ENCODE measurements around the gene KLHL12. TPM values are rescaled to one million over a fixed set of nuclear protein-coding genes. Genes with fewer than 3 reads are reported as not detected.
A peak's percentile ranks its signal among the peaks of the same experiment; 100 is the strongest.

Gene KLHL12
- total and polyA plus RNA-seq, 2 donors from 2014 or later: 27.5 to 28.2 TPM

DNA sequence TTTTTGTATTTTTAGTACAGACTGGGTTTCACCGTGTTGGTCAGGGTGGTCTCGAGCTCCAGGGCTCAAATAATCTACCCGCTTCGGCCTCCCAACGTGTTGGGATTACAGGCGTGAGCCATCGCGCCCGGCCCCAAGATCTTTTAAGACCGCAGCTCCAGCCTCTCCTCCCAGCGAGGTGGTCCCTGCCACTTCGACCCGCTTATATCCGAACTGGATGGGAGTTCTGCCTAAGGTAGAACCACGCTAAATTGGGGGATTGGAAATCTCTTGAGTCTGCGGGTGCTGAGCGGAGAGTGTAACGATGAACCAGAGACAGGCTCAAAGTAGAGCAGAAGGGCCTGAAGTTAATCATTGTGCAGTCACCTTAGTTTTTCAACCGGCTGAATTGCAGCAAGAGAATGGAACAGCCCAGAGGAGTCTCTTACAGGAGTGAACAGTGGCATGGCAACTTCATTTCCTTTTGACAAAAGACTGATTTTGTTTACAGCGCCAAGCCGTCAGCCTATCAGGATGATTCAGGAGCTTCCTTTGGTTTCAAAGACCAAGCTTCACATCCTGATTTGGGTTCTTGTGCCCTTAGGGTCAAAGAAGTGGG is 40.7 kb upstream of the KLHL12 start:
- Histone ChIP-seq H3K27me3 (ENCODE audit: control insufficient read depth, insufficient read depth, low read length) (no peaks in the 10 kb centered on the region), H3K4me1 (ENCODE audit: control insufficient read depth in 2 of 3, insufficient read depth in 2 of 3, low read depth in 1 of 3, low read length in 3 of 3) (peaks cover 0 to 17% (median 11%) of the 10 kb centered on the region in 3 donors), H3K36me3 (ENCODE audit: control insufficient read depth in 2 of 3, insufficient read depth in 3 of 3, low read length in 3 of 3) (peaks cover 0 to 7% (median 6%) of the 10 kb centered on the region in 3 donors), H3K9me3 (ENCODE audit: control insufficient read depth in 2 of 3, insufficient read depth in 1 of 3, low read length in 3 of 3) (no peaks in the 10 kb centered on the region), H3K4me3 (ENCODE audit: low read length in 3 of 3) (peak overlapping the region; percentile 67 to 85 (median 79)), H3K27ac (ENCODE audit: low read depth in 2 of 2, low read length in 2 of 2) (peak overlapping the region; percentile 49 to 73), H3K9ac (ENCODE audit: low read length in 3 of 3) (peak overlapping the region; percentile 38 to 87 (median 51))
- DNase-seq: peak in 3 of 5 donors; percentile 29 to 76 (median 69)
- intact Hi-C loops (cut with DNase I): no loop called here
- TF ChIP-seq, protein P1, sequence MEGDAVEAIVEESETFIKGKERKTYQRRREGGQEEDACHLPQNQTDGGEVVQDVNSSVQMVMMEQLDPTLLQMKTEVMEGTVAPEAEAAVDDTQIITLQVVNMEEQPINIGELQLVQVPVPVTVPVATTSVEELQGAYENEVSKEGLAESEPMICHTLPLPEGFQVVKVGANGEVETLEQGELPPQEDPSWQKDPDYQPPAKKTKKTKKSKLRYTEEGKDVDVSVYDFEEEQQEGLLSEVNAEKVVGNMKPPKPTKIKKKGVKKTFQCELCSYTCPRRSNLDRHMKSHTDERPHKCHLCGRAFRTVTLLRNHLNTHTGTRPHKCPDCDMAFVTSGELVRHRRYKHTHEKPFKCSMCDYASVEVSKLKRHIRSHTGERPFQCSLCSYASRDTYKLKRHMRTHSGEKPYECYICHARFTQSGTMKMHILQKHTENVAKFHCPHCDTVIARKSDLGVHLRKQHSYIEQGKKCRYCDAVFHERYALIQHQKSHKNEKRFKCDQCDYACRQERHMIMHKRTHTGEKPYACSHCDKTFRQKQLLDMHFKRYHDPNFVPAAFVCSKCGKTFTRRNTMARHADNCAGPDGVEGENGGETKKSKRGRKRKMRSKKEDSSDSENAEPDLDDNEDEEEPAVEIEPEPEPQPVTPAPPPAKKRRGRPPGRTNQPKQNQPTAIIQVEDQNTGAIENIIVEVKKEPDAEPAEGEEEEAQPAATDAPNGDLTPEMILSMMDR (IDR thresholded peaks at IDR 0.05; ENCODE audit: borderline replicate concordance, extremely low read depth, insufficient read depth): no peak
- no peak for FAIRE-seq

DNA sequence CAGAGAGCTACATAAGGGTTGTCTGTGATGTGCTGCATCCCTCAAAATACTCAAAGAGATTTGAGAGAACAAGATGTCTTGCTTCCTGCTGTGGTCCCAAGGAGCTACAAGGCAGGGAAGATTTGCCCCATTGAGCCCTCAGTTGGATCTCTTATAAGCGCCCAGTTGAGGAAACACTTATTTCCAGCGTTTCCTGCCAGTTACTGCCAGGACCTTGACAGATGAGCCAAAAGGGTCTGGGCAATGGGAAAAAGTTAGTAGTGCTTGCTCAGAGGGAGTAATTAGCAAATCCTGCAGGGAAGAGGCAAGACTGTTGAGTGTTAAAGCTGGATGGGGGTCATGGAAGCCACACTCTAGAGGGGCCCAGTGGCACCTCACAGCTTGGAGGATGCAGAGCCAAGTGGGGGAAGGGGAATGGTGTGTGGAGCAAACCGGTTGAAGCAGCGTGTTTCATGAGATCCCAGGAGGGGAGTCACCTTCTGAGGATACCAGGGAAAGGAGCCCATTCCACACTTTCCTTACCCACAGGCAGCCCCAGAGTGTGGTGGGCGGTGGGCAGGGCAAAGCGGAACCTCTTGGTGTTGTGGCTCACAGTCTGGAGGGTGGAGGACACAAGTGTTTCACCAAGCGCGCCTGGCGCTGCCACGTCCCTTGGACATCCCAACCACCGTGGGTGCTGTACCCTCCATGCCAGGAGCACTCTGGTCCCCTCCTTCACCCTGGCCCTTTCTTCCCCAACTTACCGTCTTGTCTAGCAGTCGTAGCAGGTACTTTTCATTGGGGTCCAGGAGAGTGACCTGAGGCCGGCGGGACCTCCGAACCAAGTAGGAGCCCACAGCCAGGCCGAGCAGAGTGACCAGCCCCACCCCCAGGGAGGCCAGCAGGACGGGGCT is 39.2 kb upstream of the KLHL12 start:
- DNase-seq: peak in 1 of 5 donors; percentile 74

DNA sequence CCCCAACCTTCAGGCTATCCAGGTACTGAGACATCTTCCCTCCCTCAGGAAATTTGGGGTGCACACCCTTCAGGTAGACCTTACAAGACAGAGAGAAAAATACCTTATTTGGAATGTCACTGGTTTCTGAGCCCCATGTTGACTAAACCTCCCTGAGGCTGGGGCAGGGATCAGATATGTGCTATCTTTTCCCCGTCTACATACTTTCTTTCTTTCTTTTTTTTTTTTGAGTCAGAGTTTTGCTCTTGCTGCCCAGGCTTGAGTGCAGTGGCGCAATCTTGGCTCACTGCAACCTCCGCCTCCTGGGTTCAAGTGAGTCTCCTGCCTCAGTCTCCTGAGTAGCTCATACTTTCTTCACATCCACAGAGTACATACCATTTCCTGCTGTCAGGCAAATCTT is 38.4 kb upstream of the KLHL12 start:
- Histone ChIP-seq H3K36me3 (ENCODE audit: control insufficient read depth in 2 of 3, insufficient read depth in 3 of 3, low read length in 3 of 3) (peaks cover 0 to 18% (median 15%) of the 10 kb centered on the region in 3 donors), H3K4me1 (ENCODE audit: control insufficient read depth in 2 of 3, insufficient read depth in 2 of 3, low read depth in 1 of 3, low read length in 3 of 3) (peaks cover 0 to 17% (median 11%) of the 10 kb centered on the region in 3 donors), H3K27me3 (ENCODE audit: control insufficient read depth, insufficient read depth, low read length) (no peaks in the 10 kb centered on the region), H3K9me3 (ENCODE audit: control insufficient read depth in 2 of 3, insufficient read depth in 1 of 3, low read length in 3 of 3) (no peaks in the 10 kb centered on the region), H3K4me3 (ENCODE audit: low read length in 3 of 3) (no peak overlapping the region), H3K9ac (ENCODE audit: low read length in 3 of 3) (no peak overlapping the region), H3K27ac (ENCODE audit: low read depth in 2 of 2, low read length in 2 of 2) (no peak overlapping the region)
- TF ChIP-seq, protein P1 (IDR thresholded peaks at IDR 0.05; ENCODE audit: borderline replicate concordance, extremely low read depth, insufficient read depth): no peak
- intact Hi-C loops (cut with DNase I): no loop called here
- DNase-seq (no peak), FAIRE-seq (no peak)

More for the DNA sequence above, 39.2 kb upstream of the KLHL12 start:
- intact Hi-C loops (cut with DNase I): no loop called here
- Histone ChIP-seq H3K27ac (ENCODE audit: low read depth in 2 of 2, low read length in 2 of 2) (peak overlapping the region; percentile 66 to 82), H3K36me3 (ENCODE audit: control insufficient read depth in 2 of 3, insufficient read depth in 3 of 3, low read length in 3 of 3) (peaks cover 0 to 18% (median 15%) of the 10 kb centered on the region in 3 donors), H3K4me3 (ENCODE audit: low read length in 3 of 3) (peak overlapping the region; percentile 55 to 92 (median 66)), H3K4me1 (ENCODE audit: control insufficient read depth in 2 of 3, insufficient read depth in 2 of 3, low read depth in 1 of 3, low read length in 3 of 3) (peaks cover 0 to 17% (median 11%) of the 10 kb centered on the region in 3 donors), H3K27me3 (ENCODE audit: control insufficient read depth, insufficient read depth, low read length) (no peaks in the 10 kb centered on the region), H3K9ac (ENCODE audit: low read length in 3 of 3) (peak overlapping the region; percentile 40 to 94 (median 56)), H3K9me3 (ENCODE audit: control insufficient read depth in 2 of 3, insufficient read depth in 1 of 3, low read length in 3 of 3) (no peaks in the 10 kb centered on the region)
- FAIRE-seq: no peak
- TF ChIP-seq, protein P1 (IDR thresholded peaks at IDR 0.05; ENCODE audit: borderline replicate concordance, extremely low read depth, insufficient read depth): no peak
